MM.1S (cell line): Measurements from ENCODE around the gene PEAK1.
"Not testable (repeated sequence)": the region's sequence is repeated elsewhere in the genome, so short reads cannot be mapped to it uniquely, and the experiment has no call there.

ENCODE experiments used
- CTCF ChIP-seq: fragments of 300-600 bp; sonication (generic); IDR thresholded peaks from 2 replicates; pipeline ENCODE4 v1.5.1; 2016; ENCODE audit warnings: antibody characterized with exemption, low read length, mixed read lengths
- EZH2 ChIP-seq: fragments of 300-600 bp; sonication (generic); optimal IDR thresholded peaks from 2 replicates; pipeline ENCODE3; 2017; ENCODE audit warnings: low read depth, mild to moderate bottlenecking, antibody characterized with exemption, low read length, mixed read lengths

GRCh38 chr15:77156000-77156399 is 263.9 kb downstream of the PEAK1 start:
- not testable (repeated sequence) for TF ChIP-seq CTCF, EZH2
